ENCODE results near the gene CKS1B.

Gene CKS1B

DNA sequence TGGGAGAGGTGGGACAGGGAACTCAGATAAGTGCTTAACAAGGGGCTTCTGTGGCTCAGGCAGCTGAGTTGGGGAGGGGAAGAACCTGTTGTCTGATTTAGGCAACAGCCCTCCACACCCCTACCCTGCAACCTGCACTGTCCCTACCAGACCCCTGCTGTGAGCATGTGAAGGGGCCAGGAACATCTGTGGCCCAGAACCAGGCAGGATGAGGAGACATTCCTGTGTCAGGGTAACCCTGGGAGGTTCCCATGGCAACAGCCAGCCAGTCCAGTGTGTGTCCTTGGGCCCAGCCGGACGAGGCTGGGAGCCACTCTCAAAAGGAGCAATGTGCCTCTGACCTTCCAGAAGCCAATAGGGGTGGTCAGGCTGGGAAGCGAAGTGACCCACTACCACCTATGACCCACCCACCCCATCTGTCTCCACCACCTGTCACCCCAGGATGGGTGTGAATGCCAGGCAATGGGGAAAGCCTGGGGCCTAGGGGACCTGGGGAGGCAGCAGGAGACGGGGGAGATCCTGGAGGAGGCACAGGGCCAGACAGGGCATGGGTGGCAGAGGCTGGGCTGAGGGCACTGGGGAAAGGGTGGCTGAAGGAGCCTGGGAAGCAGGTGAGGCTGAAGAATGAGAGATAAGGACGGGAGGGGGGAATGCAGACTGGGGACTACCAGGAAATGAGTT is 33.0 kb upstream of the CKS1B start:
- TF ChIP-seq, protein P1, sequence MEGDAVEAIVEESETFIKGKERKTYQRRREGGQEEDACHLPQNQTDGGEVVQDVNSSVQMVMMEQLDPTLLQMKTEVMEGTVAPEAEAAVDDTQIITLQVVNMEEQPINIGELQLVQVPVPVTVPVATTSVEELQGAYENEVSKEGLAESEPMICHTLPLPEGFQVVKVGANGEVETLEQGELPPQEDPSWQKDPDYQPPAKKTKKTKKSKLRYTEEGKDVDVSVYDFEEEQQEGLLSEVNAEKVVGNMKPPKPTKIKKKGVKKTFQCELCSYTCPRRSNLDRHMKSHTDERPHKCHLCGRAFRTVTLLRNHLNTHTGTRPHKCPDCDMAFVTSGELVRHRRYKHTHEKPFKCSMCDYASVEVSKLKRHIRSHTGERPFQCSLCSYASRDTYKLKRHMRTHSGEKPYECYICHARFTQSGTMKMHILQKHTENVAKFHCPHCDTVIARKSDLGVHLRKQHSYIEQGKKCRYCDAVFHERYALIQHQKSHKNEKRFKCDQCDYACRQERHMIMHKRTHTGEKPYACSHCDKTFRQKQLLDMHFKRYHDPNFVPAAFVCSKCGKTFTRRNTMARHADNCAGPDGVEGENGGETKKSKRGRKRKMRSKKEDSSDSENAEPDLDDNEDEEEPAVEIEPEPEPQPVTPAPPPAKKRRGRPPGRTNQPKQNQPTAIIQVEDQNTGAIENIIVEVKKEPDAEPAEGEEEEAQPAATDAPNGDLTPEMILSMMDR (IDR thresholded peaks at IDR 0.05; ENCODE audit: insufficient read depth, missing control alignments): no peak
- FAIRE-seq (no peak), DNase-seq (ENCODE audit: insufficient read length, low spot score) (no peak)

- no peak for FAIRE-seq
- TF ChIP-seq, protein P1 (IDR thresholded peaks at IDR 0.05; ENCODE audit: insufficient read depth, missing control alignments): peak; percentile 99
- DNase-seq (ENCODE audit: insufficient read length, low spot score): peak; percentile 90
Measured at GRCh38 chr1:154943649-154944400, 30.7 kb upstream of the CKS1B start.

DNA sequence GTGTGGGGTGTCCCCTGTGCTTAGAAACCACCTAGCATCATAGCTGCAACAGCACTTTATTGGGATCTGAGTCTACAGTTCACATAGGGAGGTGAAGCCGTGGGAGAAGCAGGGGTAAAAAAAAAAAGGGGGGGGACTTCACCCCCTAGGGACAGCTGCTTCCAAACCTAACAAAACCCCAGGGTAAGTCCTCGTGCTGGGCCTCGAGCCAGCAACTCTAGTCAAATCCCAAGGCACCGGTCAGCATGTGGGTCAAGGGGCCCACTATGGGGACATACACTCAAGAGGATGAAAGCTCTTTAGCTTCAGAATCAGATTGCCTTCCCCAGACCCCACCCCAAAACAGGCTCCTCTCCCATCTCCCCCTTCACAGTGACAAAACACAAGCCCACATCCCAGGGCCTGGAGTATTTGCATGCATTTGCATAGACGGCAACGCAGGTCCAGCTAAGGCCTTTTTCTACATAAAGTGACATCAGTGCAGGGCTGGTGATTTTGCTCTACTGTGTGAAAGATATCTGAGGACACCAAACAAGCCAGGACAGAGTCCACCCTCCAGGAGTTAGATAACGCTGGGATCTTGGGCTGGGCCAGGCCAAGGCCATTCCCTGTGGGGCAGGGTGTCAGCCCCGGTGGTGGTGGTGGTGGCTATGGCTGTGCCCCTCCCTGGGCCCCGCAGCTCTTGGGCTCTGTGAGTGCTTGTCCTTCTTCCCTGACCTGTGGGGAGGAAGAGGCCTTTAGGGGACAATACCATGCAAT is 29.9 kb upstream of the CKS1B start:
- DNase-seq (ENCODE audit: insufficient read length, low spot score) (no peak), FAIRE-seq (no peak)
- TF ChIP-seq, protein P1 (IDR thresholded peaks at IDR 0.05; ENCODE audit: insufficient read depth, missing control alignments): no peak

- DNase-seq (ENCODE audit: insufficient read length, low spot score): no peak
- FAIRE-seq: no peak
- TF ChIP-seq, protein P1 (IDR thresholded peaks at IDR 0.05; ENCODE audit: insufficient read depth, missing control alignments): no peak
Measured at GRCh38 chr1:154945160-154945961, 29.1 kb upstream of the CKS1B start.

DNA sequence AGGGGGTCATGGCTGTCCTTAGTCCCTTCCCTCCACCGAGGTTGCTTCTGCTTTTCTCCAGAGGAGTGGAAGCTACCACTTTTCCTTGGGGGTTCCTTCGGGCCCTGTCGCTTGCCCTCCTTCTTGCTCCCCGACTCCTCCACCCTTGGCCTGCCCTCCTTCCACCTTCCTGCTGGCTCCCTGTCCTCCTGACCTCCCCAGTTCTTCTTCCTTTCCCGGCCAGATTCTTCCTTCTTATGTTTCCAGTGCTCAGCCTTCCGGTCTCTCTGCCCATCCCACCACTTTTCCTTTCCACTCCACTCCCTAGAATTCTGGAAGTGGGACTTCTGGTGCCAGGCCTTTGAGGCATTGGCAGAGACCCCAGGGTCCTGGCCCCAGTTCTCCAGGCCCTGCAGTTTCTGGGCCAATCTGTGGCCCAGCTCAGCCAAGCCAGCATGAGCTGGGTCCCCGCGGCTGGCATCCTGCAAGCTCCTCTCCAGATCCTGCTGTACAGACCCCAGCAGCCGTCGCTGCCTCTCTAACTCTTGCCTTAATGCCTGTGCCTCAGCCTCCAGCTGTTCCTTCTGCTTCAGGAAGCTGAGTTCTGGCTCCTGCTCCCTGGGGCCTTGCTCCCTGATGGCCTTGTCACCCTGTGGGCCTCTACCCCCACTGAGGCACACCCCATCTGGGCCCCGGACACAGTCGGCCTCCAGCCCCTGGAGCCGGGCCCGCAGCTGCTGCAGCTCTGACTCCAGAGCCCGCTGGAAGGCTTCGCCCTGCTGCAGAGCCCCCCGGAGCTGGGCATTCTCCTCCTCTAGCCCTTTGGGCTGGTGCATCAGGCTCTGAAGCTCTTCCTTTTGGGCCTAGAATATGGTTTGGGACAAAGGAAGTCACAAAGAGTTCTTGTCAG is 28.3 kb upstream of the CKS1B start:
- no peak for FAIRE-seq
- no peak for DNase-seq (ENCODE audit: insufficient read length, low spot score)
- TF ChIP-seq, protein P1 (IDR thresholded peaks at IDR 0.05; ENCODE audit: insufficient read depth, missing control alignments): no peak

DNA sequence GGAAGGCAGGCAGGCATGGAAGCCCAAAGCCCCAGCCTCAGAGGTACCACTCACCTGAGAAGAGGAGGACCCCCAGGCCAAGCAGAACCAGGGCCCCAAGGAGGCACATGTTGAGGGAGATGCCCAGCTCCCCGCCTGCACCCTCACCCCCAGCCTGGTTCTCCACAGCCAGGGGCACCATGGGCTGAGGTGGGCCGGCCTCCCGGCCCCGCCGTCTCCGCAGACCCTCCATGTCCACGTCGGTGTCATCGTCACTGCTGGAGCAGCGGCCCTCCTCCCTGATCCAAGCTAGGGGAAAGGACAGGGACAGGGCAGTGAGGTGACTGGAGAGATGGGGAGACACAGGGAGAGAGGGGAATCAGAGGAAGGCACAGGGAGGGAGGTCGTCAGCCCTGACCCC is 26.4 kb upstream of the CKS1B start:
- DNase-seq (ENCODE audit: insufficient read length, low spot score): no peak
- TF ChIP-seq, protein P1 (IDR thresholded peaks at IDR 0.05; ENCODE audit: insufficient read depth, missing control alignments): no peak
- no peak for FAIRE-seq

Data from D721Med (cell line).